Fibroblast of lung (primary cell): ENCODE data around the gene CDH24.

Experiments used
- EZH2 ChIP-seq: IDR thresholded peaks from 2 replicates; pipeline ENCODE4 v1.5.1; 2012; ENCODE audit warnings: low read length, control low read depth, mild to moderate bottlenecking; ENCODE audit errors: missing control alignments
- TF ChIP-seq, protein P1 (sequence below), 2 donors: IDR thresholded peaks in 1 of 2; conservative IDR thresholded peaks in 1 of 2; 1 replicate in 1 of 2; 2 replicates in 1 of 2; pipeline ENCODE4 v1.5.1; 2011 to 2012; ENCODE audit warnings: low read length in 2 of 2, control low read depth in 1 of 2, inconsistent platforms in 1 of 2, low read depth in 1 of 2, mild to moderate bottlenecking in 1 of 2

DNA sequence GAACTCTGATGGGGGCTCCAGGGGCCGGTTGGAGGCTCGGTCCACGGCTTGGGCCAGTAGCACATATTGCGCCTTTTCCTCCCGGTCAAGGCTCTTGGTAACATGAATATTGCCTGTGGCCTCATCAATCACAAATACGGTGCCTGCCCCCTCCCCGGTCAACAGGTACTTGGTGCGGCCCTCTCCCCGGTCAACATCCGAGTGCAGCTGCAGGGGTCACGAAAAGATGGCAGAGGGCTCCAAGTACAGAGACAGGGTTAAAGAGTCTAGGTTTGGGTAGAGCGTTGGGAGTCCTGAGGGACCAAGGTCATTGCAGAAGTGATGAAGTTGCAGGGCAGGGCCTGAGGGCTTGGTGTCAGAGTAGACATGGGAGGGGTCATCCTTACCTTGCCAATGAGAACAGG is 2.2 kb downstream of the CDH24 start:
- TF ChIP-seq, protein P1, sequence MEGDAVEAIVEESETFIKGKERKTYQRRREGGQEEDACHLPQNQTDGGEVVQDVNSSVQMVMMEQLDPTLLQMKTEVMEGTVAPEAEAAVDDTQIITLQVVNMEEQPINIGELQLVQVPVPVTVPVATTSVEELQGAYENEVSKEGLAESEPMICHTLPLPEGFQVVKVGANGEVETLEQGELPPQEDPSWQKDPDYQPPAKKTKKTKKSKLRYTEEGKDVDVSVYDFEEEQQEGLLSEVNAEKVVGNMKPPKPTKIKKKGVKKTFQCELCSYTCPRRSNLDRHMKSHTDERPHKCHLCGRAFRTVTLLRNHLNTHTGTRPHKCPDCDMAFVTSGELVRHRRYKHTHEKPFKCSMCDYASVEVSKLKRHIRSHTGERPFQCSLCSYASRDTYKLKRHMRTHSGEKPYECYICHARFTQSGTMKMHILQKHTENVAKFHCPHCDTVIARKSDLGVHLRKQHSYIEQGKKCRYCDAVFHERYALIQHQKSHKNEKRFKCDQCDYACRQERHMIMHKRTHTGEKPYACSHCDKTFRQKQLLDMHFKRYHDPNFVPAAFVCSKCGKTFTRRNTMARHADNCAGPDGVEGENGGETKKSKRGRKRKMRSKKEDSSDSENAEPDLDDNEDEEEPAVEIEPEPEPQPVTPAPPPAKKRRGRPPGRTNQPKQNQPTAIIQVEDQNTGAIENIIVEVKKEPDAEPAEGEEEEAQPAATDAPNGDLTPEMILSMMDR (conservative IDR thresholded peaks at IDR 0.05 in 1 of 2, IDR thresholded peaks at IDR 0.05 in 1 of 2; ENCODE audit: low read depth in 1 of 2, low read length in 2 of 2), result no peak
- TF ChIP-seq EZH2, result no peak
